Activated T-cell treated with anti-CD3 and anti-CD28 coated beads, Interleukin-2, amount 50 U/mL, for 48 hours (primary cell): ENCODE results near the gene KRT4.

Experiments
- DNase-seq, 2 experiments: peaks; one replicate each; pipeline ENCODE4 v3.0.0-alpha.2; 2020

Gene KRT4

GRCh38 chr12:52790427-52791270, 23.3 kb downstream of the KRT4 start:
- DNase-seq = no peak

- DNase-seq = peak in 1 of 2 experiments; percentile 30
These were observed 24.1 kb downstream of the KRT4 start for GRCh38 chr12:52789637-52790426.

GRCh38 chr12:52788876-52789636, 24.9 kb downstream of the KRT4 start:
- DNase-seq = no peak

GRCh38 chr12:52788192-52788875, 25.6 kb downstream of the KRT4 start:
- no peak for DNase-seq

GRCh38 chr12:52787324-52788191, 26.4 kb downstream of the KRT4 start:
- DNase-seq = no peak

GRCh38 chr12:52784909-52785308, 29.0 kb downstream of the KRT4 start:
- no peak for DNase-seq

- DNase-seq = no peak
These were observed 30.2 kb downstream of the KRT4 start for GRCh38 chr12:52783563-52784316.

- DNase-seq = no peak
These were observed 31.4 kb downstream of the KRT4 start for GRCh38 chr12:52782502-52782901.

- DNase-seq = no peak
These were observed 32.4 kb downstream of the KRT4 start for GRCh38 chr12:52781399-52782082.

GRCh38 chr12:52779914-52780313, 34.0 kb downstream of the KRT4 start:
- DNase-seq = no peak

GRCh38 chr12:52778833-52779232, 35.1 kb downstream of the KRT4 start:
- DNase-seq = no peak

- DNase-seq = no peak
These were observed 36.4 kb downstream of the KRT4 start for GRCh38 chr12:52777566-52777965.

GRCh38 chr12:52776913-52777395, 37.0 kb downstream of the KRT4 start, which contains the start of gene KRT76:
Gene KRT76 (minus strand): TSS chr12:52777345. CDS start chr12:52777291, 54 bp downstream.
- no peak for DNase-seq

GRCh38 chr12:52776435-52776834, 37.5 kb downstream of the KRT4 start:
- DNase-seq = no peak

GRCh38 chr12:52774629-52775250, 39.2 kb downstream of the KRT4 start:
- no peak for DNase-seq

GRCh38 chr12:52772772-52773171, 41.1 kb downstream of the KRT4 start:
- DNase-seq = no peak

GRCh38 chr12:52772188-52772587, 41.7 kb downstream of the KRT4 start:
- no peak for DNase-seq

GRCh38 chr12:52771505-52771904, 42.4 kb downstream of the KRT4 start:
- no peak for DNase-seq

- DNase-seq = no peak
These were observed 42.8 kb downstream of the KRT4 start for GRCh38 chr12:52771088-52771487.
